ENCODE results near the gene LTBP3. TPM values are rescaled to one million over a fixed set of nuclear protein-coding genes. Genes with fewer than 3 reads are reported as not detected.

The LTBP3 gene
- total RNA-seq, 1 donor = 23.7 TPM

- peak; percentile 72 for TF ChIP-seq CTCF (IDR thresholded peaks at IDR 0.05; ENCODE audit: insufficient read depth, low read depth, low read length)
- H3K4me3 ChIP-seq (ENCODE audit: low read depth, low read length) = peak overlapping the region; percentile 57
- peak; percentile 88 for DNase-seq (ENCODE audit: low read depth)
These were observed 17.7 kb downstream of the LTBP3 start for GRCh38 chr11:65540290-65541092.

GRCh38 chr11:65539744-65540289 lies 18.3 kb downstream of the LTBP3 start:
- DNase-seq (ENCODE audit: low read depth) = no peak
- H3K4me3 ChIP-seq (ENCODE audit: low read depth, low read length) = peak overlapping the region; percentile 57
- no peak for TF ChIP-seq CTCF (IDR thresholded peaks at IDR 0.05; ENCODE audit: insufficient read depth, low read depth, low read length)

GRCh38 chr11:65538915-65539743 lies 19.0 kb downstream of the LTBP3 start:
- DNase-seq (ENCODE audit: low read depth) = no peak
- H3K4me3 ChIP-seq (ENCODE audit: low read depth, low read length) = no peak overlapping the region
- TF ChIP-seq CTCF (IDR thresholded peaks at IDR 0.05; ENCODE audit: insufficient read depth, low read depth, low read length) = no peak

GRCh38 chr11:65538232-65538914 lies 19.8 kb downstream of the LTBP3 start:
- no peak overlapping the region for H3K4me3 ChIP-seq (ENCODE audit: low read depth, low read length)

GRCh38 chr11:65537620-65538231 lies 20.4 kb downstream of the LTBP3 start:
- peak; percentile 47 for DNase-seq (ENCODE audit: low read depth)
- no peak for TF ChIP-seq CTCF (IDR thresholded peaks at IDR 0.05; ENCODE audit: insufficient read depth, low read depth, low read length)
- H3K4me3 ChIP-seq (ENCODE audit: low read depth, low read length) = no peak overlapping the region

More at GRCh38 chr11:65538232-65538914, 19.8 kb downstream of the LTBP3 start:
- no peak for TF ChIP-seq CTCF (IDR thresholded peaks at IDR 0.05; ENCODE audit: insufficient read depth, low read depth, low read length)
- DNase-seq (ENCODE audit: low read depth) = no peak

GRCh38 chr11:65537296-65537597 lies 20.9 kb downstream of the LTBP3 start:
- H3K4me3 ChIP-seq (ENCODE audit: low read depth, low read length) = no peak overlapping the region
- no peak for DNase-seq (ENCODE audit: low read depth)
- TF ChIP-seq CTCF (IDR thresholded peaks at IDR 0.05; ENCODE audit: insufficient read depth, low read depth, low read length) = no peak
